ENCODE measurements around the gene KCTD18. TPM values are rescaled to one million over a fixed set of nuclear protein-coding genes. Genes with fewer than 3 reads are reported as not detected.

KCTD18 gene
- total RNA-seq, 2 experiments from 2014 or later, result 18.9 to 19.8 TPM

GRCh38 chr2:200439981-200440380 lies 69.9 kb downstream of the KCTD18 start:
- CTCF ChIA-PET, result no interaction called here
- H3K27me3 Mint-ChIP-seq, result no peaks in the 10 kb centered on the region
- no peaks in the 10 kb centered on the region for H3K9me3 Mint-ChIP-seq
- no peak overlapping the region for H3K4me3 Mint-ChIP-seq
- H3K36me3 ChIP-seq (ENCODE audit: insufficient read depth, low read length), result no peaks in the 10 kb centered on the region
- no peaks in the 10 kb centered on the region for H3K27me3 ChIP-seq (ENCODE audit: control insufficient read depth in 1 of 2, insufficient read depth in 2 of 2, low read length in 2 of 2)
- no peak overlapping the region for H3K27ac Mint-ChIP-seq
- H3K36me3 Mint-ChIP-seq (ENCODE audit: low read depth), result no peaks in the 10 kb centered on the region
- H3K4me1 Mint-ChIP-seq (ENCODE audit: low read depth), result no peaks in the 10 kb centered on the region
- no peak overlapping the region for H3K4me3 ChIP-seq (ENCODE audit: low read length)
- POLR2A ChIA-PET, result no interaction called here
- no peak for TF ChIP-seq CTCF (IDR thresholded peaks at IDR 0.05)
- no peak overlapping the region for H3K27ac ChIP-seq (ENCODE audit: low read depth in 1 of 2, low read length in 2 of 2)
- DNase-seq, result no peak
- no peaks in the 10 kb centered on the region for H3K4me1 ChIP-seq (ENCODE audit: insufficient read depth, low read length)
- no peaks in the 10 kb centered on the region for H3K9me3 ChIP-seq (ENCODE audit: control insufficient read depth in 1 of 2, insufficient read depth in 1 of 2, low read length in 2 of 2)
- ATAC-seq (ENCODE audit: poor library complexity), result no peak
- intact Hi-C loops (cut with DNase I, micrococcal nuclease), result no loop called here

Other genes starting within 250 kb of the KCTD18 start
- gene SPATS2L, start 203.4 kb downstream of the KCTD18 start, total RNA-seq, result 1 to 10 TPM; 4.0 to 4.4 TPM
- under 1 TPM; 0.64 to 0.74 TPM for gene SGO2, start 16.1 kb upstream of the KCTD18 start, total RNA-seq
- gene AOX1, start 75.9 kb upstream of the KCTD18 start, total RNA-seq, result not detected

All from CD4-positive, alpha-beta T cell (primary cell).